Esophagus muscularis mucosa (tissue), 3 donors: ENCODE measurements around the gene RASIP1.

Source experiments
- CTCF ChIP-seq, 3 experiments: fragments of 200-600 bp in 2 of 3; fragments of 450-650 bp in 1 of 3; sonication (generic) in 2 of 3; IDR thresholded peaks; one replicate each; pipeline ENCODE4 v1.5.1; 2017 to 2019; ENCODE audit warnings: antibody characterized with exemption in 3 of 3, mild to moderate bottlenecking in 2 of 3, moderate library complexity in 1 of 3
- POLR2A ChIP-seq: fragments of 450-650 bp; IDR thresholded peaks from one replicate; pipeline ENCODE4 v1.6.1; 2017; ENCODE audit warnings: antibody characterized with exemption, moderate library complexity, mild to moderate bottlenecking, low read depth
- POLR2AphosphoS5 ChIP-seq, 2 donors: sonication (generic); formaldehyde crosslinking; IDR thresholded peaks; one replicate each; pipeline ENCODE4 v1.6.1; 2017; ENCODE audit warnings: antibody characterized with exemption in 2 of 2

DNA sequence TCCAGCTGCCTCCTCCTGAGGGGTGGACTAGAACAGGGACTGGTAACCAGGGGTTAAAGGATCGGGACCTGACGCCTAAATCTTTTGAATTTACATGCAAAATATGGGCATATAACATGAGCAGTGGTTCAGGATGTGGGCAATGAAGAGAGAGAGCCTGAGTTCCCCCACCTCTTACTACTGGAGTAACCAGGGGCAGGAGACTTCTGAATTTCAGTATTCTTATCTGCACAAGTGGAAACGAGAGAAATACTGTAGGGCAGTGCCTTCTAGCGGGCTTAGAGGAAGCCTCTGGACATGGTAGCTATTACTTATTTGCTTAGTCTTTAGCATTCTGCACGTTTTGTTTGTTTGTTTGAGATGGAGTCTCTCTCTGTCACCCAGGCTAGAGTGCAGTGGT lies 44.1 kb upstream of the RASIP1 start:
- TF ChIP-seq POLR2A (no peak), CTCF (IDR thresholded peaks at IDR 0.05) (no peak), POLR2AphosphoS5 (IDR thresholded peaks at IDR 0.05) (no peak)
